IPS DF 6.9 (cell line): Measurements from ENCODE around the gene DDX41.

Experiments
- DNase-seq: peaks from one replicate; pipeline ENCODE4 v3.0.0-alpha.2; 2013; ENCODE audit warnings: low read depth, low spot score
- H3K27ac ChIP-seq: one replicate; pipeline ENCODE4 v1.5.1; 2013; ENCODE audit warnings: low read length, control low read depth
- H3K27me3 ChIP-seq: 2 replicates; pipeline ENCODE4 v1.6.1; 2013; ENCODE audit warnings: mild to moderate bottlenecking, low read length; ENCODE audit not compliant: control insufficient read depth, insufficient read depth
- H3K36me3 ChIP-seq: 2 replicates; pipeline ENCODE4 v1.6.1; 2013; ENCODE audit warnings: low read length; ENCODE audit not compliant: control insufficient read depth, insufficient read depth
- H3K4me1 ChIP-seq: 2 replicates; pipeline ENCODE4 v1.6.1; 2013; ENCODE audit warnings: low read length; ENCODE audit not compliant: control insufficient read depth, insufficient read depth
- H3K4me3 ChIP-seq: 2 replicates; pipeline ENCODE4 v1.5.1; 2013; ENCODE audit warnings: mild to moderate bottlenecking, low read length
- H3K9me3 ChIP-seq: 2 replicates; pipeline ENCODE4 v1.6.1; 2013; ENCODE audit warnings: low read length, inconsistent platforms; ENCODE audit not compliant: control insufficient read depth, insufficient read depth
- WGBS: extraction: QIAGEN DNeasy Blood & Tissue Kit; methylation state at CpG from one replicate; pipeline ENCODE4 v1.1.7; 2013; ENCODE audit warnings: mixed read lengths, missing lambda C conversion rate; ENCODE audit not compliant: insufficient read length, insufficient coverage; 5-methylcytosine and 5-hydroxymethylcytosine counted together

Gene DDX41

GRCh38 chr5:177473443-177474001 is 43.2 kb downstream of the DDX41 start, which contains the start of gene DBN1:
Gene DBN1 (minus strand): TSS chr5:177473634. CDS start chr5:177473521, 113 bp downstream.
- peaks cover 27% of the 10 kb centered on the region for H3K4me1 ChIP-seq
- no CpG with 5 or more reads among the region's 69 CpGs for WGBS
- no peaks in the 10 kb centered on the region for H3K27me3 ChIP-seq
- DNase-seq = no peak
- H3K36me3 ChIP-seq = peaks cover 22% of the 10 kb centered on the region
- H3K27ac ChIP-seq = no peak within 1 kb of the TSS
- no peaks in the 10 kb centered on the region for H3K9me3 ChIP-seq
- peak within 1 kb of the TSS; percentile 90 for H3K4me3 ChIP-seq

- H3K27ac ChIP-seq = no peak overlapping the region
- peaks cover 27% of the 10 kb centered on the region for H3K36me3 ChIP-seq
- DNase-seq = no peak
- peak overlapping the region; percentile 90 for H3K4me3 ChIP-seq
- peaks cover 27% of the 10 kb centered on the region for H3K4me1 ChIP-seq
- no CpG with 5 or more reads among the region's 93 CpGs for WGBS
- no peaks in the 10 kb centered on the region for H3K27me3 ChIP-seq
- no peaks in the 10 kb centered on the region for H3K9me3 ChIP-seq
Measured at GRCh38 chr5:177472460-177473442, 44.0 kb downstream of the DDX41 start.

DNA sequence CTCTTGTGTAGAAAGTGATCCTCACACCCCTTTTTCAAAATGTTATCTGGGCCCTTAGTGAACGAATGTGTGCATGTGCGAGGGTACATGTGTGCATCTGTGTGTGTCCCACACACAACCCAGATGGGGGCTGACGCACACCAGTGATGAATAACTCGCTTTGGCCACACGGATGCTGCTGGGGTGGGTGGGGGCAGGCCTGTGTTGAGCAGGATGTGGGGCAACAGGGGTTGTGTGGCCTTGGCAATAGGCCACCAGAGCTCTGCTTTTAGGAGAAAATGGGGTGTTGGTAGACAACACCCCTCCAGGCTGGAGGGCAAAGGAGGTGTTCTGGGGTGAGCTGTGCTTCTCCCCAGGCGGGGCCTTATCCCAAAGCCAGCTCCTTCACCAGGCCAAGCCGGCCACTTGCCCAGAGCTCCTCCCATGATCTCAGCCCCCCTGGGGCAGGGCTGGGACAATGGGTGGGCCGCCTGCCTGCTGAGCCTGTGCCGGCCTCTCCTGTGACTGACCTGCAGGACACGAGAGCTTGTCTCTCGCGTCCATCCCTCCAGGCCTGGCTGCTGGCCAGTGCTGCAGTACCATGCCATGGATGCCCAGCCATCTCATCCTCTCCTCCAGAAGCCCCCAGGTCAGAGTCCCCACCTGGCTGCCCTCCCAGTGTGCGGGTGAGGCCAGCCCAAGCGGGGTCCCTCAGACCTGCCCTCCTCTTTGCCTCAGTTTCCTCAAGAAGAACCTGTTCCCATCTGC is 45.0 kb downstream of the DDX41 start:
- H3K27ac ChIP-seq = no peak overlapping the region
- H3K27me3 ChIP-seq = no peaks in the 10 kb centered on the region
- H3K4me3 ChIP-seq = peak overlapping the region; percentile 90; the same call in 1 of the 2 replicates

DNA sequence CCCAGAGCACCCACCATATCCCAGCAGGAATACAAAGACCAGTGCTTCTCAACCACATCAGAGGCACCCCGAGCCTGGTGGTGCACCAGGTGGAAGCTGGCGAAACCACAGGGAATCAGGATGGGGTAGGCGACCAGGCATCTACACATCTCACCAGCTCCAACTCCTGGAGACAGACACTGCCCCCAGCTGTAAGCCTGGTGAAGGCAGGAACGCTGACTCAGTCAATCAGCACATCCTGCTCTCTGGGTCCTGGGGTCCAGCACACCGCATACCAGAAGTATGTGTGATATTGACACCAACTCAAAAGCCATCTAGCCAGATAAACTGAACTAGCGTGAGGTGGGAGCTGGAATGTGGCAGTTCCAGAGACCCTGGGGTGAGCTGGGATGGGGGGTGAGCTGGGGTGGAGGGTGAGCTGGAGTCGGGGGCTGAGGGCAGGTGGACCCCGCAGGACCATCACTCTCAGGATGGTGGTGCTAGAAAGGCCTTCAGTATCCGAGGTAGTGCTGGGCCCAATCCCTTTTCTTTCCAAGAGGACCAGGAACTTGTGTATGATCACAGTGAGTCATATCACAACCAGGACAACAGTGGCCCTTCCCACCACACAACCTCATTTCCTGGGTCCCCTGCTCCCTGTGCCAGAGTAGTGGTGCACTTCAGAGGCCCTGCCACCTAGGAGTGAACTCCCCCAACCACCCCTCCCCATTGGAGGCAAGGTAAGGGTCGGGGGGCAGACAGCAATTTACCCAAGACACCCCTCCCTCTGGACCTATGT is 45.8 kb downstream of the DDX41 start:
- no peak overlapping the region for H3K4me3 ChIP-seq
- no peak for DNase-seq
- H3K4me1 ChIP-seq = peaks cover 27% of the 10 kb centered on the region
- peaks cover 44% of the 10 kb centered on the region for H3K36me3 ChIP-seq
- no peaks in the 10 kb centered on the region for H3K27me3 ChIP-seq
- H3K9me3 ChIP-seq = no peaks in the 10 kb centered on the region
- no CpG with 5 or more reads among the region's 10 CpGs for WGBS
- no peak overlapping the region for H3K27ac ChIP-seq

More for the DNA sequence above, 45.0 kb downstream of the DDX41 start:
- DNase-seq = no peak
- no CpG with 5 or more reads among the region's 14 CpGs for WGBS
- Histone ChIP-seq H3K9me3 (no peaks in the 10 kb centered on the region), H3K4me1 (peaks cover 27% of the 10 kb centered on the region), H3K36me3 (peaks cover 36% of the 10 kb centered on the region)

DNA sequence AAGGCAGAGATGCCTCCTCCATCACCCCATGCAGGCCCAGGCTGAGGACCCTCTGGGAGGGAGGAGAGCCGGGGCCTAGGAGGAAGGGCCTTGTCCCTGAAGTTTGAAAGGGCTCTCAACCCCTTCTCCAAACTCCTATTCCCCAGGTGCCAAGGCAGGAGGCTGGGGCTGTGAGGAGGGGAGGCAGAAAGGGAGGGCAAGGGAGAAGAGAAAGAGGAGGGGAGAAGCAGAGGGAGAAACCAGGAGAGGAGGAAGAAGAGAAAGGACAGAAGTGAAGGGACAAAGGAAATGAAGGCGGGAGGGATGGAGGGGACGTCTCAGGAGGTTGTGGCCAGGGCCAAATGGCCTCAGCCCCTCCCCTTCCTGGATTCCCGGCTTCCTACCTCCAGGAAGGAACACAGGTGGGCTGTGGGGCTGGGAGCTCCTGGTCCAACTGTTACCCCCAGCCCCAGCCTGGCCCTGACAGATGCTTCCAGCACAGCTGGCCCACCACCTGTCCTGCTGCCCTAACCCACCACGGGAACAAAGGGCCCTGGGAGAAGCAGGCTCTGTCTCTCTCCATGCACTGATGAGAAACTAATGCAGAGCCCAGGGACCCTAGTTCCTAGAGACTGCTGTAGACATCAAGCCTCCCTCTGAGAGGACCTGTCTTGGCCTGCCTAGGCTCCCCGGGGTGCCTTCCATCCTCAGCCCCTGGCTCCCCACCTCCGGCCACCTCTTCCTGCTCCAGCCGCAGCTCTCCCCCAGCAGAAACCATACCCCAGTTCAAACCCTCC is 46.8 kb downstream of the DDX41 start:
- WGBS = no CpG with 5 or more reads among the region's 8 CpGs
- Histone ChIP-seq H3K9me3 (no peaks in the 10 kb centered on the region), H3K4me3 (no peak overlapping the region), H3K4me1 (peaks cover 22% of the 10 kb centered on the region), H3K36me3 (peaks cover 53% of the 10 kb centered on the region), H3K27me3 (no peaks in the 10 kb centered on the region), H3K27ac (no peak overlapping the region)
- DNase-seq = no peak

- peaks cover 53% of the 10 kb centered on the region for H3K36me3 ChIP-seq
- H3K9me3 ChIP-seq = no peaks in the 10 kb centered on the region
- no peak overlapping the region for H3K27ac ChIP-seq
- no CpG with 5 or more reads among the region's 25 CpGs for WGBS
- H3K4me3 ChIP-seq = no peak overlapping the region
- no peak for DNase-seq
- H3K27me3 ChIP-seq = no peaks in the 10 kb centered on the region
- H3K4me1 ChIP-seq = peaks cover 17% of the 10 kb centered on the region
Measured at GRCh38 chr5:177468685-177469628, 47.8 kb downstream of the DDX41 start.

DNA sequence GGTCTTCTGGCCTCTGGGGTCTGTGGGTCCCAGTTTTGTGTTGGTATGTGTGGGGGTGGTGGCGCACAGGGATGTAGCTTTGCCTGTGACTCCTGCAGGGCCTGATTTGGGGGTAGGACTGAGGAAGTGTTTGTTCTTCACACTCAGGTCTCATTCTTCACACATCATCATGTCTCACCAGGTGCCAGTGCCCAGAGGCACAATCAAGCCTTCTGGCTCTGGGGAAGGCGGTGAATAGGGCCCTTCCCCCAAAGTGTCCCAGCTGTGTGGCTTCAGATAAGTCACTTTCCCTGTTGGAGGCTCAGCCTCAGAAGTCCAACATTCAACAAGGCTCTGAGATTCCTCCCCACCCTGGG is 48.5 kb downstream of the DDX41 start:
- H3K4me1 ChIP-seq = peaks cover 17% of the 10 kb centered on the region
- H3K36me3 ChIP-seq = peaks cover 56% of the 10 kb centered on the region
- H3K27ac ChIP-seq = no peak overlapping the region
- no peak for DNase-seq
- H3K27me3 ChIP-seq = no peaks in the 10 kb centered on the region
- no CpG with 5 or more reads among the region's 2 CpGs for WGBS
- no peaks in the 10 kb centered on the region for H3K9me3 ChIP-seq
- H3K4me3 ChIP-seq = no peak overlapping the region

GRCh38 chr5:177467436-177467835 is 49.3 kb downstream of the DDX41 start:
- H3K9me3 ChIP-seq = no peaks in the 10 kb centered on the region

GRCh38 chr5:177466861-177467260 is 49.9 kb downstream of the DDX41 start:
- Histone ChIP-seq H3K4me3 (no peak overlapping the region), H3K36me3 (peaks cover 55% of the 10 kb centered on the region), H3K27me3 (no peaks in the 10 kb centered on the region), H3K9me3 (no peaks in the 10 kb centered on the region), H3K4me1 (peaks cover 15% of the 10 kb centered on the region), H3K27ac (no peak overlapping the region)
- WGBS = no CpG with 5 or more reads among the region's 25 CpGs
- no peak for DNase-seq

More at GRCh38 chr5:177467436-177467835, 49.3 kb downstream of the DDX41 start:
- no CpG with 5 or more reads among the region's 31 CpGs for WGBS
- Histone ChIP-seq H3K4me3 (no peak overlapping the region), H3K27ac (no peak overlapping the region), H3K27me3 (no peaks in the 10 kb centered on the region), H3K4me1 (peaks cover 17% of the 10 kb centered on the region), H3K36me3 (peaks cover 58% of the 10 kb centered on the region)
- no peak for DNase-seq
